ENCODE results near the gene CDC25B. TPM values are rescaled to one million over a fixed set of nuclear protein-coding genes. Genes with fewer than 3 reads are reported as not detected.

CDC25B gene
- total and polyA plus RNA-seq, 2 of the 8 experiments (the other 6 are each of a cell fraction or from before 2014, with no cell fraction given) = 21.7 to 31.2 TPM

- TF ChIP-seq USF2 (IDR thresholded peaks at IDR 0.05; ENCODE audit: low read length) (no peak), JUND (IDR thresholded peaks at IDR 0.05; ENCODE audit: low read length) (no peak), ATF3 (IDR thresholded peaks at IDR 0.05; ENCODE audit: insufficient read depth, low read depth, low read length) (no peak), SIRT6 (IDR thresholded peaks at IDR 0.05; ENCODE audit: low read length) (no peak), CTCF (IDR thresholded peaks at IDR 0.05; ENCODE audit: control extremely low read depth in 1 of 3, insufficient read depth in 1 of 3, low read depth in 1 of 3, low read length in 3 of 3) (peak; percentile 60 to 77 (median 76)), KDM1A (IDR thresholded peaks at IDR 0.05; ENCODE audit: borderline replicate concordance, low read length) (peak; percentile 19; the same call in 1 of the 2 replicates), SUZ12 (IDR thresholded peaks at IDR 0.05; ENCODE audit: low read length) (no peak), SIN3A (conservative IDR thresholded peaks at IDR 0.05 in 1 of 2, IDR thresholded peaks at IDR 0.05 in 1 of 2; ENCODE audit: low read depth in 1 of 2, low read length in 2 of 2) (peak; percentile 36 to 80; a peak in 1 of 4 replicates), PHF8 (conservative IDR thresholded peaks at IDR 0.05; ENCODE audit: low read depth, low read length) (0 out of 2 replicates have a peak, but pooled peaks have one; percentile 23), BACH1 (IDR thresholded peaks at IDR 0.05; ENCODE audit: low read length) (no peak), HDAC2 (IDR thresholded peaks at IDR 0.05; ENCODE audit: borderline replicate concordance in 1 of 2, low read depth in 2 of 2, low read length in 2 of 2) (peak in 1 of 2 experiments; percentile 73; a peak in 1 of 4 replicates), NANOG (IDR thresholded peaks at IDR 0.05; ENCODE audit: insufficient read depth, low read depth, low read length, poor library complexity, severe bottlenecking) (no peak), FOSL1 (IDR thresholded peaks at IDR 0.05; ENCODE audit: insufficient read depth, low read depth, low read length) (no peak), TAF7 (optimal IDR thresholded peaks at IDR 0.05; ENCODE audit: borderline replicate concordance, low read depth, low read length) (no peak), SRF (IDR thresholded peaks at IDR 0.05; ENCODE audit: low read depth, low read length) (no peak), E2F6 (IDR thresholded peaks at IDR 0.05) (no peak), CHD1 (IDR thresholded peaks at IDR 0.05; ENCODE audit: low read depth, low read length) (no peak)
Measured at GRCh38 chr20:3768342-3769130, 27.6 kb upstream of the CDC25B start (continued).

Data from H1 (cell line).